Activated CD8-positive, alpha-beta T cell treated with anti-CD3 and anti-CD28 coated beads, Interleukin-2, amount 10 ng/mL, durations not matched to agents 7 days and 5 days (primary cell): ENCODE results near the gene SERPINH1. TPM values are rescaled to one million over a fixed set of nuclear protein-coding genes. Genes with fewer than 3 reads are reported as not detected.

Source experiments
- ATAC-seq: fragments of 150-1000 bp; cut with Tn5 transposase; one replicate; pipeline ENCODE4 v1.10.0; 2021; ENCODE audit warnings: moderate library complexity
- CTCF ChIA-PET: fragments of 350-600 bp; sonication (Branson Sonifier 250); formaldehyde crosslinking; loops from one replicate; lab custom pipeline; 2021; ENCODE audit warnings: antibody characterized with exemption; lab: Charles Lee
- POLR2A ChIA-PET: fragments of 350-600 bp; sonication (Branson Sonifier 250); formaldehyde crosslinking; loops from one replicate; lab custom pipeline; 2021; ENCODE audit warnings: antibody characterized with exemption; lab: Charles Lee
- DNase-seq: peaks from one replicate; pipeline ENCODE4 v3.0.0-alpha.2; 2020
- H3K27ac Mint-ChIP-seq: one replicate; pipeline ENCODE4 v1.8.0; 2021; ENCODE audit warnings: mild to moderate bottlenecking, mixed read lengths
- H3K27me3 Mint-ChIP-seq: one replicate; pipeline ENCODE4 v1.8.0; 2021; ENCODE audit warnings: low read depth, mixed read lengths
- H3K36me3 Mint-ChIP-seq: one replicate; pipeline ENCODE4 v1.8.0; 2021; ENCODE audit warnings: low read depth, mixed read lengths
- H3K4me1 Mint-ChIP-seq: one replicate; pipeline ENCODE4 v1.8.0; 2021; ENCODE audit warnings: low read depth, mixed read lengths
- H3K4me3 Mint-ChIP-seq: one replicate; pipeline ENCODE4 v1.8.0; 2021; ENCODE audit warnings: mild to moderate bottlenecking, mixed read lengths
- H3K9me3 Mint-ChIP-seq: one replicate; pipeline ENCODE4 v1.8.0; 2022; ENCODE audit warnings: mixed read lengths; ENCODE audit not compliant: insufficient read depth
- total RNA-seq, 2 experiments: library from RNA; stranded (reverse); gene quantifications; one replicate each; pipeline ENCODE4 v1.2.3, GENCODE V29; 2021

The SERPINH1 gene
- total RNA-seq, 2 experiments from 2014 or later = 9.3 to 10.8 TPM

GRCh38 chr11:75567971-75568370, 5.9 kb downstream of the SERPINH1 start:
- ChIA-PET POLR2A (no interaction called here), CTCF (interaction anchor here (3.1 kb wide), 1 partner anchor 8 kb away, joined by 18 read pairs; no protein-coding TSS in a partner anchor)
- DNase-seq (no peak), ATAC-seq (no peak)
- peaks cover 38% of the 10 kb centered on the region for H3K4me1 Mint-ChIP-seq
- H3K4me3 Mint-ChIP-seq = no peak overlapping the region
- no peaks in the 10 kb centered on the region for H3K27me3 Mint-ChIP-seq
- H3K36me3 Mint-ChIP-seq = peaks cover 11% of the 10 kb centered on the region
- no peaks in the 10 kb centered on the region for H3K9me3 Mint-ChIP-seq
- H3K27ac Mint-ChIP-seq = no peak overlapping the region

GRCh38 chr11:75568616-75569219, 6.7 kb downstream of the SERPINH1 start:
- Mint-ChIP-seq H3K4me1 (peaks cover 30% of the 10 kb centered on the region), H3K4me3 (no peak overlapping the region), H3K36me3 (peaks cover 11% of the 10 kb centered on the region), H3K27ac (no peak overlapping the region), H3K27me3 (no peaks in the 10 kb centered on the region), H3K9me3 (no peaks in the 10 kb centered on the region)
- CTCF ChIA-PET = interaction anchor here (1.0 kb wide), 1 partner anchor 9 kb away, joined by 3 read pairs; no protein-coding TSS in a partner anchor
- DNase-seq (no peak), ATAC-seq (no peak)
- POLR2A ChIA-PET = no interaction called here

GRCh38 chr11:75570559-75571139, 8.6 kb downstream of the SERPINH1 start:
- no peak overlapping the region for H3K4me3 Mint-ChIP-seq
- no peaks in the 10 kb centered on the region for H3K9me3 Mint-ChIP-seq
- ATAC-seq (no peak), DNase-seq (no peak)
- peaks cover 11% of the 10 kb centered on the region for H3K36me3 Mint-ChIP-seq
- POLR2A ChIA-PET = interaction anchor here (0.9 to 1.1 kb wide), 2 partner anchors 9 to 43 kb away, joined by 3 read pairs; partner anchors contain the start of gene SERPINH1
- peaks cover 13% of the 10 kb centered on the region for H3K4me1 Mint-ChIP-seq
- H3K27ac Mint-ChIP-seq = no peak overlapping the region
- H3K27me3 Mint-ChIP-seq = no peaks in the 10 kb centered on the region
- CTCF ChIA-PET = interaction anchor here (1.1 kb wide), 1 partner anchor 135 kb away, joined by 3 read pairs; no protein-coding TSS in a partner anchor

- H3K4me3 Mint-ChIP-seq = no peak overlapping the region
- H3K27ac Mint-ChIP-seq = no peak overlapping the region
- H3K4me1 Mint-ChIP-seq = peaks cover 11% of the 10 kb centered on the region
- no peaks in the 10 kb centered on the region for H3K27me3 Mint-ChIP-seq
- DNase-seq (no peak), ATAC-seq (no peak)
- CTCF ChIA-PET = no interaction called here
- POLR2A ChIA-PET = interaction anchor here (0.9 kb wide), 1 partner anchor 44 kb away, joined by 3 read pairs; no protein-coding TSS in a partner anchor
- H3K36me3 Mint-ChIP-seq = peaks cover 11% of the 10 kb centered on the region
- no peaks in the 10 kb centered on the region for H3K9me3 Mint-ChIP-seq
These were observed 9.6 kb downstream of the SERPINH1 start for GRCh38 chr11:75571625-75572024.

- Mint-ChIP-seq H3K27me3 (no peaks in the 10 kb centered on the region), H3K4me3 (no peak overlapping the region), H3K27ac (no peak overlapping the region), H3K9me3 (no peaks in the 10 kb centered on the region), H3K36me3 (peaks cover 11% of the 10 kb centered on the region), H3K4me1 (peaks cover 9% of the 10 kb centered on the region)
- ChIA-PET CTCF (no interaction called here), POLR2A (no interaction called here)
- ATAC-seq = no peak
- no peak for DNase-seq
These were observed 10.7 kb downstream of the SERPINH1 start for GRCh38 chr11:75572744-75573143.

- Mint-ChIP-seq H3K36me3 (peaks cover 2% of the 10 kb centered on the region), H3K9me3 (no peaks in the 10 kb centered on the region), H3K4me1 (peaks cover 14% of the 10 kb centered on the region), H3K4me3 (no peak overlapping the region), H3K27ac (no peak overlapping the region), H3K27me3 (no peaks in the 10 kb centered on the region)
- DNase-seq (no peak), ATAC-seq (no peak)
- POLR2A ChIA-PET = interaction anchor here (0.9 kb wide), 1 partner anchor 12 kb away, joined by 3 read pairs; no protein-coding TSS in a partner anchor
- CTCF ChIA-PET = interaction anchor here (0.7 to 1.9 kb wide), 8 partner anchors 9 to 131 kb away, joined by 3 to 18 read pairs (median 4); no protein-coding TSS in a partner anchor
These were observed 12.9 kb downstream of the SERPINH1 start for GRCh38 chr11:75574698-75575602.

DNA sequence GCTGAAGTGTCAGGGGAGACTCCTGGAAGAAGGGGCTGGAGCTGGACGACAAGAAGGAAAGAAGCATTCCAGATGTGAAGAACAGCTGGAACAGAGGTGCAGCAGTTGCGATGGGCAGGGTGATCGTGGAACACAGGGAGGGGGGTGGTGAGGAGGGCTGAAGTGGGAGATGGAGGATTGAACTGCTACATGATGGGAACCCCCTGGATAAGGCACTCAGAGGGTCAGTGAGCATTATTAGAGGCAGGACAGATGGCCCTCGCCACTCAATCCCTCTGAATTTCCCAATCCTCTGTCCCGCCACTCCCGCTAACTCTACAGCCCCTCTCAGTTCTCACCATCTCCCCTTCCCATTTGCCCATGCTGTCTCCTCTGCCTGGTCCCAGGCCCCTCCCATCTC, 14.0 kb downstream of the SERPINH1 start:
- Mint-ChIP-seq H3K4me3 (no peak overlapping the region), H3K27ac (no peak overlapping the region), H3K4me1 (peaks cover 21% of the 10 kb centered on the region), H3K36me3 (no peaks in the 10 kb centered on the region), H3K27me3 (no peaks in the 10 kb centered on the region), H3K9me3 (no peaks in the 10 kb centered on the region)
- POLR2A ChIA-PET = interaction anchor here (0.7 kb wide), 1 partner anchor 14 kb away, joined by 3 read pairs; the partner anchor contains the start of gene SERPINH1
- CTCF ChIA-PET = interaction anchor here (0.6 to 1.9 kb wide), 7 partner anchors 10 to 131 kb away, joined by 3 to 18 read pairs (median 3); no protein-coding TSS in a partner anchor
- DNase-seq (no peak), ATAC-seq (no peak)

DNA sequence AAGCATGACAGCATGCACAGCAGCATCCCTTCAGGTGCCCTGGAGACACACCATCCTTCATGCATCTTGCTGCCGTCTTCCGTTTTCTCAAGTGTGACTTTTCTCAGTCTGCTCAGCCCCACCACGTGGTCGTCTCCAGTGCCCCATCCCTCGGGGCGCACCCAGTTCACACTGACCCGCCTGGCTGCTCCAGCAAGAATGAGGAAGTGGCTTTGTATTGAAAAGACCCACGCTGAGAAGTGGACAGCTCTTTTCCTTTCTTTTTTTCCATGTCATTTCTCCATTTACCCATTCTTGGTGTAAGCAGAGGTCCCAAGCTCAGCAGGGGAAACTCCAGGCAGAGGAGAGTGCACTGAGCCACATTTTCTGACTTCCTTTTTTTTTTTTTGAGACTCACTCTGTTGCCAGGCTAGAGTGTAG, 14.5 kb downstream of the SERPINH1 start:
- Mint-ChIP-seq H3K27ac (peak overlapping the region; percentile 17), H3K9me3 (no peaks in the 10 kb centered on the region), H3K27me3 (no peaks in the 10 kb centered on the region), H3K4me1 (peaks cover 21% of the 10 kb centered on the region), H3K36me3 (no peaks in the 10 kb centered on the region), H3K4me3 (no peak overlapping the region)
- DNase-seq (no peak), ATAC-seq (no peak)
- ChIA-PET CTCF (interaction anchor here (0.6 to 1.9 kb wide), 5 partner anchors 10 to 132 kb away, joined by 3 to 18 read pairs (median 3); no protein-coding TSS in a partner anchor), POLR2A (interaction anchor here (0.7 kb wide), 1 partner anchor 14 kb away, joined by 3 read pairs; the partner anchor contains the start of gene SERPINH1)

- no peaks in the 10 kb centered on the region for H3K9me3 Mint-ChIP-seq
- H3K4me1 Mint-ChIP-seq = peaks cover 23% of the 10 kb centered on the region
- ChIA-PET POLR2A (no interaction called here), CTCF (interaction anchor here (0.7 to 1.9 kb wide), 7 partner anchors 8 to 24 kb away, joined by 3 to 18 read pairs (median 4); no protein-coding TSS in a partner anchor)
- H3K27me3 Mint-ChIP-seq = no peaks in the 10 kb centered on the region
- peak; percentile 60 for DNase-seq
- no peaks in the 10 kb centered on the region for H3K36me3 Mint-ChIP-seq
- H3K27ac Mint-ChIP-seq = no peak overlapping the region
- no peak overlapping the region for H3K4me3 Mint-ChIP-seq
- ATAC-seq = no peak
These were observed 15.2 kb downstream of the SERPINH1 start for GRCh38 chr11:75577207-75577606.

DNA sequence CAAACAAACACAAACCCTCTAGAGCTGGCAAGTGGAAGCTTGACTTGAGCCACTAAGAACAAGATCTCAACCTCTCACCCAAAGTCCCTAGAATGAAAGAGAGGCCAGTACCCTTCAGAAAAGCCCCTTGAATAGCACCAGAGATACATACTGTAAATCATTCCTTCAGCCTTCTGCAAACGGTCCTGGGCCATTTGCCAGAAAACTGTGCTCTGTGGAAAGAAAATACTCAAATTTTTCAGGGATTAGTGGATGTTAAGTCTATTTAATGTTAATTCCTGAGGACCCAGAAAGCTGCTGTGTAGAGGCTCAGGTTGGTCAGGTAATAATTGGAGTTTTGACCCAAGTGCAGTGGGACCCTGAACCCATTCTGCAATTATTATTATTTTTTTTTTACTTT, 16.9 kb downstream of the SERPINH1 start:
- Mint-ChIP-seq H3K9me3 (no peaks in the 10 kb centered on the region), H3K36me3 (no peaks in the 10 kb centered on the region), H3K27ac (no peak overlapping the region), H3K4me1 (peaks cover 34% of the 10 kb centered on the region), H3K27me3 (no peaks in the 10 kb centered on the region), H3K4me3 (no peak overlapping the region)
- ChIA-PET POLR2A (no interaction called here), CTCF (interaction anchor here (1.0 to 1.9 kb wide), 2 partner anchors 14 to 19 kb away, joined by 3 to 7 read pairs; no protein-coding TSS in a partner anchor)
- ATAC-seq = no peak
- no peak for DNase-seq

GRCh38 chr11:75579841-75580240, 17.8 kb downstream of the SERPINH1 start:
- H3K4me1 Mint-ChIP-seq = peaks cover 37% of the 10 kb centered on the region
- no peaks in the 10 kb centered on the region for H3K36me3 Mint-ChIP-seq
- ChIA-PET CTCF (interaction anchor here (1.0 to 1.2 kb wide), 2 partner anchors 18 to 57 kb away, joined by 3 read pairs; no protein-coding TSS in a partner anchor), POLR2A (no interaction called here)
- H3K27ac Mint-ChIP-seq = no peak overlapping the region
- no peak overlapping the region for H3K4me3 Mint-ChIP-seq
- ATAC-seq = no peak
- H3K9me3 Mint-ChIP-seq = no peaks in the 10 kb centered on the region
- no peaks in the 10 kb centered on the region for H3K27me3 Mint-ChIP-seq
- no peak for DNase-seq
